GM12891 (cell line): ENCODE measurements around the gene ANKMY1.

Experiments
- POLR2A ChIP-seq: IDR thresholded peaks from 2 replicates; pipeline ENCODE4 v1.6.1; 2011; ENCODE audit warnings: low read depth, low read length, control low read depth
- POLR2AphosphoS5 ChIP-seq: IDR thresholded peaks from 2 replicates; pipeline ENCODE4 v1.6.1; 2011; ENCODE audit warnings: low read depth, low read length, control low read depth
- TAF1 ChIP-seq: IDR thresholded peaks from 2 replicates; pipeline ENCODE4 v1.6.1; 2011; ENCODE audit warnings: low read depth, low read length, control low read depth

- TF ChIP-seq POLR2A: no peak
- TF ChIP-seq TAF1: no peak
- TF ChIP-seq POLR2AphosphoS5: no peak
These were observed 101.9 kb downstream of the ANKMY1 start for GRCh38 chr2:240455647-240456446.
